ENCODE measurements around the gene WEE2. TPM values are rescaled to one million over a fixed set of nuclear protein-coding genes. Genes with fewer than 3 reads are reported as not detected.

The WEE2 gene
- total and polyA plus RNA-seq, 2 of the 13 experiments (the other 11 are each of a cell fraction or from before 2014, with no cell fraction given), result not detected

- ChIA-PET POLR2A (no interaction called here), CTCF (ENCODE audit: low intra/inter-chr PET ratio, low total read pairs) (no interaction called here)
- no peak overlapping the region for H3K27ac ChIP-seq (ENCODE audit: extremely low read length, insufficient read depth, low read length)
- intact Hi-C loops (cut with micrococcal nuclease; ENCODE audit: unreplicated experiment), result no loop called here
- H3K36me3 ChIP-seq (replicated peaks in 1 of 2; ENCODE audit: control insufficient read depth in 1 of 2, insufficient read depth in 2 of 2, low read length in 2 of 2), result no peaks in the 10 kb centered on the region
- no peak for ATAC-seq
- in situ Hi-C loops (cut with HindIII; ENCODE audit: extremely low pct_ligation_motif_present, low pct_unique_long_range_greater_than_20kb), result no loop called here
- H3K4me3 ChIP-seq (replicated peaks in 1 of 3; ENCODE audit: insufficient read depth in 1 of 3, low read depth in 2 of 3, low read length in 3 of 3), result no peak overlapping the region
- 18% methylated on average over 1 of the region's 1 CpG for WGBS (ENCODE audit: low lambda C conversion rate)
- no peaks in the 10 kb centered on the region for H3K79me2 ChIP-seq (ENCODE audit: insufficient read depth, low read length)
- TF ChIP-seq ZNF20 (CRISPR knock-in tag; IDR thresholded peaks at IDR 0.05), result no peak
- TF ChIP-seq ZNF552 (CRISPR knock-in tag; IDR thresholded peaks at IDR 0.05; ENCODE audit: borderline replicate concordance), result no peak
- TF ChIP-seq ZZZ3 (CRISPR knock-in tag; IDR thresholded peaks at IDR 0.05; ENCODE audit: borderline replicate concordance), result no peak
- no peak for TF ChIP-seq TBX3 (IDR thresholded peaks at IDR 0.05; ENCODE audit: borderline replicate concordance)
- H3K4me1 ChIP-seq (ENCODE audit: insufficient read depth, low read length), result no peaks in the 10 kb centered on the region
- H4K20me1 ChIP-seq (ENCODE audit: insufficient read depth, low read length), result no peaks in the 10 kb centered on the region
- BruUV-seq (replicated peaks), result no TSS peak
- no peak for DNase-seq (ENCODE audit: low spot score)
- H3K4me2 ChIP-seq (ENCODE audit: low read depth, low read length), result no peak overlapping the region
- FAIRE-seq, result no peak
- no peaks in the 10 kb centered on the region for H3K9me3 ChIP-seq (ENCODE audit: low read length)
- no peak overlapping the region for H3K9ac ChIP-seq (ENCODE audit: insufficient read depth, low read depth, low read length)
- no peak overlapping the region for H2AFZ ChIP-seq (ENCODE audit: low read length)
- H3K27me3 ChIP-seq (ENCODE audit: control insufficient read depth in 1 of 2, insufficient read depth in 2 of 2, low read length in 2 of 2), result no peaks in the 10 kb centered on the region; a peak in 1 of 5 replicates
Measured at GRCh38 chr7:141729020-141729419, 20.9 kb downstream of the WEE2 start.

DNA sequence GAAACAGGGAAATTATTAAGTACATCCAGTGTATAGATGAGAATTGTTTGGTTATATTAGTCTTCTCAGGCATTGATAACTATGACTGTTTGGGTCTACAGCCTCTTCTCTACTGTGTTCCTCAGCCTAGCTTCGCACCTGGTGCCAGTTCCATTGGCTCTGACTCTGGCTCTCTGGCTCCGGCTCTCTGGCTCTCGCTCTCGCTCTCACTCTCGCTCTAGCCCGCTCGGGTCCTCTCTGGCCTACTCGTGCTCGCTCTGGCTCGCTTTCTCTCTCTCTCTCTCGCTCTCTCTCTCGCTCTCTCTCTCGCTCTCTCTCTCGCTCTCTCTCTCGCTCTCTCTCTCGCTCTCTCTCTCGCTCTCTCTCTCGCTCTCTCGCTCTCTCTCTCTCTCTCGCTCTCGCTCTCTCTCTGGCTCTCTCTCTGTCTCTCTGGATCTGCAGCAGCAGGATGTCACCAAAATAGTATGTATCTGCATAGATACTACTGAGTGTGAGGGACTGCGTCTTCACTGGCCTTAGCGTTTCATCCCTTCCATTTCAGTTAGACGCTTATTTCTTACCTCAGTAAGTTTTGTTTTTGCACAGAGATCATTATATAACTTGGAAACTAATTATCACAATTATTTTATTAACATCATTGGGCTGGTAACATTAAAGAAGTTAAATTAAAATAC is 23.5 kb downstream of the WEE2 start:
- no TSS peak for BruUV-seq (replicated peaks)
- in situ Hi-C loops (cut with HindIII; ENCODE audit: extremely low pct_ligation_motif_present, low pct_unique_long_range_greater_than_20kb) (loop anchor here (10.0 kb wide), 1 partner anchor 77 kb away; no protein-coding TSS in a partner anchor), intact Hi-C loops (cut with micrococcal nuclease; ENCODE audit: unreplicated experiment) (no loop called here)
- Histone ChIP-seq H3K9ac (ENCODE audit: insufficient read depth, low read depth, low read length) (no peak overlapping the region), H4K20me1 (ENCODE audit: insufficient read depth, low read length) (no peaks in the 10 kb centered on the region), H3K4me3 (replicated peaks in 1 of 3; ENCODE audit: insufficient read depth in 1 of 3, low read depth in 2 of 3, low read length in 3 of 3) (no peak overlapping the region), H3K79me2 (ENCODE audit: insufficient read depth, low read length) (no peaks in the 10 kb centered on the region), H3K27me3 (ENCODE audit: control insufficient read depth in 1 of 2, insufficient read depth in 2 of 2, low read length in 2 of 2) (no peaks in the 10 kb centered on the region), H3K36me3 (replicated peaks in 1 of 2; ENCODE audit: control insufficient read depth in 1 of 2, insufficient read depth in 2 of 2, low read length in 2 of 2) (no peaks in the 10 kb centered on the region), H3K9me3 (ENCODE audit: low read length) (no peaks in the 10 kb centered on the region), H3K4me1 (ENCODE audit: insufficient read depth, low read length) (no peaks in the 10 kb centered on the region), H3K27ac (ENCODE audit: extremely low read length, insufficient read depth, low read length) (no peak overlapping the region), H2AFZ (ENCODE audit: low read length) (no peak overlapping the region), H3K4me2 (ENCODE audit: low read depth, low read length) (no peak overlapping the region)
- 65% methylated on average over 24 of the region's 24 CpGs for WGBS (ENCODE audit: low lambda C conversion rate)
- FAIRE-seq, result no peak
- CTCF ChIA-PET (ENCODE audit: low intra/inter-chr PET ratio, low total read pairs), result no interaction called here
- POLR2A ChIA-PET, result no interaction called here
- no peak for ATAC-seq
- no peak for DNase-seq (ENCODE audit: low spot score)
- TF ChIP-seq ZNF552 (CRISPR knock-in tag; IDR thresholded peaks at IDR 0.05; ENCODE audit: borderline replicate concordance), result no peak
- TF ChIP-seq ZFP62 (CRISPR knock-in tag; IDR thresholded peaks at IDR 0.05), result no peak
- no peak for TF ChIP-seq NFKBIZ (CRISPR knock-in tag; IDR thresholded peaks at IDR 0.05)
- TF ChIP-seq PRMT3 (CRISPR knock-in tag; IDR thresholded peaks at IDR 0.05; ENCODE audit: borderline replicate concordance, low read depth), result no peak
- TF ChIP-seq DR1 (CRISPR knock-in tag; IDR thresholded peaks at IDR 0.05), result no peak
- TF ChIP-seq JUND (CRISPR knock-in tag; IDR thresholded peaks at IDR 0.05), result no peak
